Measurements from ENCODE around the gene ATOH8.

ATOH8 gene

DNA sequence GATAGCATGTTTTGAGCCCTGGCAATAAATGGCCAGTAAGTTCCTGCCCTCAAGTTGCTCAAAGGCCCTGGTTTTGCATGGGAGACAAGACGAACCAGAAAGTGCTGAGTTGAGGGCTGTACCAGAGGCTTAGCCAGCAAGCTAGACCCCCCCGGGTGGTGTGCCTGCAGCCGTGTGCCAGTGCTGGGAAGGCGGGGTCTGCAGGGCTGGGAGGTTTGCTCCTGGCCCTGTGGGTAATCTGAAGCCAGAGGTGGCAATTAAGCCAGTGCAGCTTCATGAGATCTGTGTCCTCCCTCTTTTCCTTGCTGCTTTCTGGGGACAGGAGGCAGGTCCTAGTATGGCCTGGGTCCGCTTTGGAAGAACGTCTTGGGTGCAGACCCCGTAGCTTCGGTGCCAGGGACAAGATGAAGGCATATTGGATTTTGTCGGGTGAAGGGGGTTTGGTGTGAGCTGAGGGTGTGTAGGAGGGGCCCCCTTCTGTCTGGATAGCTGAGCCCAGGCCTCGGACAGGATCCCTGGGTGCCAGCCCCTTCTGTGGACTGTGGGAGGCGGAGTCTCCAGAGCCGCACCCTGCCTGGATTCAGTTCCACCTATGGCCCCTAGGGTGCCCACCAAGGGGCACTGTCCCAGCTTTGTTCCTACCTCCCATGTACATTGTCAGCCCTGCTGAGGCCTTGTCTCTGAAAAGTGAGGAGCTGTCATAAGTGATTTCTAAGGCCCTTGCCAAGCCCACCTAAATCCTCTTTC, 15.6 kb downstream of the ATOH8 start:
- TF ChIP-seq, protein P1, sequence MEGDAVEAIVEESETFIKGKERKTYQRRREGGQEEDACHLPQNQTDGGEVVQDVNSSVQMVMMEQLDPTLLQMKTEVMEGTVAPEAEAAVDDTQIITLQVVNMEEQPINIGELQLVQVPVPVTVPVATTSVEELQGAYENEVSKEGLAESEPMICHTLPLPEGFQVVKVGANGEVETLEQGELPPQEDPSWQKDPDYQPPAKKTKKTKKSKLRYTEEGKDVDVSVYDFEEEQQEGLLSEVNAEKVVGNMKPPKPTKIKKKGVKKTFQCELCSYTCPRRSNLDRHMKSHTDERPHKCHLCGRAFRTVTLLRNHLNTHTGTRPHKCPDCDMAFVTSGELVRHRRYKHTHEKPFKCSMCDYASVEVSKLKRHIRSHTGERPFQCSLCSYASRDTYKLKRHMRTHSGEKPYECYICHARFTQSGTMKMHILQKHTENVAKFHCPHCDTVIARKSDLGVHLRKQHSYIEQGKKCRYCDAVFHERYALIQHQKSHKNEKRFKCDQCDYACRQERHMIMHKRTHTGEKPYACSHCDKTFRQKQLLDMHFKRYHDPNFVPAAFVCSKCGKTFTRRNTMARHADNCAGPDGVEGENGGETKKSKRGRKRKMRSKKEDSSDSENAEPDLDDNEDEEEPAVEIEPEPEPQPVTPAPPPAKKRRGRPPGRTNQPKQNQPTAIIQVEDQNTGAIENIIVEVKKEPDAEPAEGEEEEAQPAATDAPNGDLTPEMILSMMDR (conservative IDR thresholded peaks at IDR 0.05), result no peak
- no peak for TF ChIP-seq ZFX (IDR thresholded peaks at IDR 0.05)
- peak overlapping the region; percentile 58 for H3K27ac ChIP-seq

DNA sequence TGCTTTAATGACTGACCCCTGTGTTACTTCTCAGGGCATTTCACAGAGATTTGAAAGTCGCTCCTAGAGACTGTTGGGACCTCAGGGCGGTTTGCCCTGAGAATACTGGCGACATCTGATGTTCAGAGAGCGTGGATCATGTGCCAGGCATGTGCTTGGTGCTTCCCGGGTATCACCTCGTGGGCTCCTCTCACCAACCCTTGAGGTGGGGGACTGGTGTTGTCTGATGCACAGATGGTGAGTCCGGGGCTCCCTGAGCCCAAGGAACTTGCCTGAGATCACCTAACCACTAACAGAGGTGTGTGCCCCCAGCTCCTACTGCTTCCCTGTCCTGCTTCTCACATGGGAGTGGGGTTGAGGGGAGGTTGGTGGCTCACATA, 16.2 kb downstream of the ATOH8 start:
- peak overlapping the region; percentile 58 for H3K27ac ChIP-seq
- TF ChIP-seq, protein P1 (conservative IDR thresholded peaks at IDR 0.05), result no peak; the same call in 1 of the 2 replicates
- no peak for TF ChIP-seq ZFX (IDR thresholded peaks at IDR 0.05)

DNA sequence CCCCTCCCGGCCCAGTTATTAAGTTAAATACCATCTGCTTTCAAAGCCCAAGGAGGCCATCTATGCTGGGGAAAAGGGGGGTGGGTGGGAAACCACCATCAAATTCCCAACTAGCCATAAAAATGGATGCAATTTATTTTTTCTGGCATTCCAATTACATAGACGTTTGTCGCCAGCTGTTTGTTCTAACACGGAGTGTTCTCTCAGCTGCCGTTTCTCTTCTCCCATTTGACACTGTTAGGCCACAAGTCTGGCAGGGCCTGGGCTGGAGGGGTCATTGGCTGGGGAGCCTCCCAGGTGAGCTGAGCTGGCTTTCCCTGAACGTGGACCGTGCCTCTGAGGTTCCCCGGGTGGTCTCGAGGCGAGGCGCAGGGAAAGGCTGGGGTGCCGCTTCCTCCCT, 16.6 kb downstream of the ATOH8 start:
- TF ChIP-seq, protein P1 (conservative IDR thresholded peaks at IDR 0.05), result no peak
- TF ChIP-seq ZFX (IDR thresholded peaks at IDR 0.05), result no peak
- H3K27ac ChIP-seq, result no peak overlapping the region

DNA sequence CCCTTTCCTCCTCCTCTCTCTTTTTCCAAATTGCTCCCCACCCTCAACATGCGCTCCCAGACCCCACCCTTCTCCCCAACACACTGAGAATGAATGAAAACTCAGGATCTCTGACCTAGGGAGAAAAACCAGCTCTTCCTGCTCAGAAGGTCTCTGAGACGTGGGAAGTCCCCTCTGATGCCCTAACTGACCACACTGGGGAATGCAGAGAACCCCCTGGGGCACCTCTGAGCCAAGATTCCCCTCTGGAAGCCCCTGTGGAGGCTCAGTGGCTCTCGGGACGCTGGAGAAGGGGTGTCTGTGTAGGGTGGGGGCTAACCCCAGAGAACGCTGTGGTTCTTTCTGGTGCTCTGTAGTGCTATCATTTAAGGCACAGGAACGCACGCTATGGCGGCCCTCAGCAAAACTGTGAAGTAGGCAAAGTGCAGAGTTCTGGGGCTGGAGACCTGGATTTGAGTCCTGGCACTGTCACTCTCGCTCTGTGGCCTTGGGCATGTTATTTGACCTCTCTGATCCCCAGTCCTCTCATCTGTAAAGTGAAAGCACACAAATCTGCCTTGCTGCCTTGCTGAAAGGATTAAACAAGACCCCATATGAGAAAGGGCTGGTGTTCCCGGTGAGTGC, 17.1 kb downstream of the ATOH8 start:
- TF ChIP-seq, protein P1 (conservative IDR thresholded peaks at IDR 0.05), result no peak
- TF ChIP-seq ZFX (IDR thresholded peaks at IDR 0.05), result no peak
- no peak overlapping the region; the same call in 1 of the 2 replicates for H3K27ac ChIP-seq

DNA sequence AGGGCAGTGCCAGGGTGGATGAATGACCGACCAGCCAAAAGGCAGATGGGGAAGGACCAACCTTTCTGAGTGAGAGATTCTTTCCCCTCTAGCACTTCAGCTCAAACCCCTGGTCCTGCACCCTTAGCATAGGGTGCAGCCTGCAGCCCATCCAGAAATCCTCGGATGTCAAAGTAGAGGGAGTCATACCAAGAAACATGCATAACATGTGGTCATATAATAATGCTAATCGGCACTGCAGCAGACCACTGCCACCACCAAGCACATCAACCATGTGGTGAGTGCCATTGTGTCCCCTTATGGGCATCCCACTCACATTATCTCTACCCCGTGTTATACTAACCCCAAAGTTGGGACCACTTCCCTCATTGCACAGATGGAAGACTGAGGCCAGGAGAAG, 17.7 kb downstream of the ATOH8 start:
- peak overlapping the region; percentile 58 for H3K27ac ChIP-seq
- TF ChIP-seq ZFX (IDR thresholded peaks at IDR 0.05), result no peak
- TF ChIP-seq, protein P1 (conservative IDR thresholded peaks at IDR 0.05), result no peak

DNA sequence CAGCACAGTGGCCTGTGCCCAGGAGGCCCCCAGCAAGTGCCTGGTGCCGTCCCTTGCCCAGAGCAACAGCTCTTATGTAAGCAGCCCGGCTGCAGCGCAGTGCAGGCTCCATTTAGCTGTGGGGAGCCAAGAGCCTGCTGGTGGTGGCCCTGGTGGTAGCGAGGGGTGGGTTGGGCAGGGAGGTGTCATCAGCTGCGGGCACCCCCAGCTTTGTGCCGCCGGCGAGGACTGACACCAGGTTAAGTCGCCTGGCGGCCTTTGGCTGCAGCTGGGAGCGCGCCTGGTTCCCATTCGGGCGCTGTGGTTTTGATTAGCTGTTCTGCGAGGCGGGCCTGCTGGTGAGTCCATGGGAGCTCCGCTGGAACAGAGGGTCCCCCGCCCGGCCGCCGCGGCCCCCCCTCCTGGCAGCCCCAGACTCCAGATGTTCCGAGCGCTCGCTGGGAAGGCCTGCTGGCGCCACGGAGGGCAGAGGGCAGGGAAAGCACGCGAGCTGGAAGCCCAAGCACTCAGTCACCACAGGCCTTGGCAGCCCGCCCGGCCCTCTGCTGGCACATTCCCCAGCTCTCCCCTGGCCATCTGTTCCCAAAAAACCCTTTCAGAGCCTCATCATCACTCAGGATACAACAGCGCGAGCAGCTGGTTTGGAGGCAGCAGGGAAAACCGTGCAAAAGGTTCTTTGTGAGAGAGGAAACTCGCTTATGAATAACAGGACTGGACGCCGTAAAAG, 18.4 kb downstream of the ATOH8 start:
- peak; percentile 51; the same call in 1 of the 2 replicates for TF ChIP-seq ZFX (IDR thresholded peaks at IDR 0.05)
- TF ChIP-seq, protein P1 (conservative IDR thresholded peaks at IDR 0.05), result no peak
- H3K27ac ChIP-seq, result peak overlapping the region; percentile 58

All from C4-2B (cell line).